LoVo (cell line): Measurements from ENCODE around the gene CDIP1.

Source experiments
- DNase-seq: peaks from one replicate; pipeline ENCODE4 v3.0.0-alpha.2; 2016; ENCODE audit warnings: low spot score

CDIP1 gene

GRCh38 chr16:4487955-4488498, 50.5 kb downstream of the CDIP1 start:
- DNase-seq: no peak

DNA sequence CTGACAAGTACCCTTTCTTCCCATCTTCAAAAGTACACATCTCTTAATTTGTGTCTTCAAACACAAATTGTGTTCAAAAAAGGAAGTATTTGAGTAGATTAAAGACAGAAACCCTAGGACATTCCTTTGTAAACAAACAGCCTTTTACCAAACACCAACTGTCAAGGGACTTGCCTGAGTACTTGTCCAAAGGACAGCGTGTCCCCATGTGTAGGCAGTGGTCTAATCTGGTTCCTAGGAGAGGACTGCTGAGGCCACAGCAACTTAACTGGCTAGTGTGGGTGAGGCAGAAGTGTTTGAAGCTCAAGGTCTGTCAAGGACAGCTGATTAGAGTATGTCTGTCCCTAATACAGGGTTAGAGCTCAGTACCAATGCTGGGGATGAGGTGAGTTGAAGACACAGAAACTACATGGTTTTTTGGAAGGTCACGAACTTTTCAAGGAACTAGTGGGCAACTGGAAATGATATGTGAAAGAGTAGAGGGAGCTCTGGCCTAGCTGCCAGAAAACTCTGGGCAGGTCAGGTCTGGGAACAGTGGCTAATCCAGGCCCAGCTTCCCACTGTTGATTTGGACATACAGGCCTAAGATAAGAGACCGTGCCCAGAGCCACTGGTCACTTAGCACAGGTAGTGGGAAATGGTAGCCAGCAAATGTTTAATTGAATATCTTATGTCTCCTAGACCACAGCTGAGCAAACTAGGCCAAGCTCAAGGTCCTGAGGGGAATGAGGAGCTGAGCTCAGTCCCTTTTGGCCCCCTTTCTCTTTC, 52.3 kb downstream of the CDIP1 start:
- no peak for DNase-seq

DNA sequence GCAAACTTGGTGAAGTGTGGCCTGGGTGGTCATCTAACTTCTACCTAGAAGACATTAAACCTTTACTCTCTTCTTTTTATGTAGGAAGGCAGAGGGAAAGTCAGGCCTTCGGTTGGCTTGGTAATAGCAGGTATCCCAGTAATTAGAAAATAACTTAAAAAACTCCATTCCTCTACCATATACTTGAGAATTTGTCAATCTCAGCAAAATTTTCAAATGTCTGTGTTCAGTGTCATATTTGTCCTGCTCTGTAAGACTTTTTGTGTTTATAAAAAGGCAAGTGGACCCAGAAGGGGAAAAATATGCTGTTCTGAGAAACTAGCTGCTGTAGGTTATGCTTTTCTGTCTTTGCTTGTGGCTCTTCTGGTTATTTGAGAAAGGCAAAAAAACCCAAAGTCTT, 56.6 kb downstream of the CDIP1 start:
- DNase-seq: no peak

GRCh38 chr16:4481526-4481925, 57.0 kb downstream of the CDIP1 start:
- DNase-seq: no peak

GRCh38 chr16:4477966-4478365, 60.6 kb downstream of the CDIP1 start:
- DNase-seq: peak; percentile 51

- DNase-seq: peak; percentile 97
Measured at GRCh38 chr16:4475880-4476788, 62.4 kb downstream of the CDIP1 start, which contains the start of gene HMOX2. Gene HMOX2 (plus strand): TSS chr16:4476398. CDS start chr16:4505525, 29,127 bp downstream.

- DNase-seq: peak; percentile 94
Measured at GRCh38 chr16:4474192-4474961, 64.2 kb downstream of the CDIP1 start, which contains the start of gene NMRAL1. Gene NMRAL1 (minus strand): TSS chr16:4474625. CDS start chr16:4474132, 493 bp downstream.

GRCh38 chr16:4472880-4473279, 65.7 kb downstream of the CDIP1 start:
- no peak for DNase-seq

- no peak for DNase-seq
Measured at GRCh38 chr16:4471869-4472268, 66.7 kb downstream of the CDIP1 start.

DNA sequence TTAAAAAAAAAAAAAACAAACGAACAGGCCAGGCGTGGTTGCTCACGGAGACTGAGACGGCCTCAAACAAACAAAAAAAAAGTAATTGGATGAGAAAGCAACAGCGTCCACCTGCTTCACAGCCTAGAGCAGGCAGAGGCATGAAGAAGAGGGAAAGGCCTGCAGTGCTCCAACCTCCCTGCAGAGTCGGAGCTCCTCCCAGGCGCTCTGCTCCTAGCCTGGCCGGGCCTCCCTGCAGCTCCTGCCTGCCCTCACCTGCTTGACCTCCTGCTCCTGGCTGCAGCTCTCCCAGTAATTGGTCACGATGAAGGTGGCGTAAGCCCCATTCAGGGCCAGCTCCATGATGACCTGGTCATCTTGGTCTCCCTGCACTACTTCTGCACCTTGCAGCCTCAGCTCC, 69.6 kb downstream of the CDIP1 start:
- DNase-seq: no peak

- DNase-seq: no peak
Measured at GRCh38 chr16:4467916-4468315, 70.7 kb downstream of the CDIP1 start.

- DNase-seq: no peak
Measured at GRCh38 chr16:4465977-4466779, 72.4 kb downstream of the CDIP1 start.

DNA sequence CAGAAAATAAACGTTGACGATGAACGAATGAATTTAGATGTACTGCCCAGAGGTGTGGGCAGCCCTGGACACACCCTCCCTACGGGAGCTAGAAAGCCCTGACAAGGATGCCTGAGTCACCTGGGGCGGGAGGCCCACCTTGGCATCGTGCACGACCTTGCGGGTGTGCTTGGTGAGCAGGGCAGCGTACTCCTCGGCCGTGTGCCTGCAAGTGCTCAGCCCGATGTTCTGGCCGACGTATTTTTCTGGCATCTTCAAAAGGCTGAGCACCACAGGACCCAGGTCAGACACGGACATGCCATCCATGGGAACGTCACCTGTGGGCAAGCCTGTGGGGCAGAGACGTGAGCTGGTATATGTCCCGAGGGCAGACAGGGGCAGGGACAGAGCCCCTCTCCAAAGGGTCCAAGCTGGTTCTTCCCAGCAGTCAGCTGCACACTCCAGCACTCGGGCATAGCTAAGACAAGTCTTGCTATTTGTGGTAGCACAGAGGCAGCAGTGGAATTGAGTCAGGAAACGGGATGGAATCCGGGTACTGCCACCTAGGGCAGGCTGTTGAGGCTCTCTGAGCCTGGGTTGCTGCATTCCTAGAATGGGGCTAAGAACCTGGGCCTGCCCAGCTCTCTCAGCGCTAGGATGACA, 74.9 kb downstream of the CDIP1 start:
- DNase-seq: no peak

DNA sequence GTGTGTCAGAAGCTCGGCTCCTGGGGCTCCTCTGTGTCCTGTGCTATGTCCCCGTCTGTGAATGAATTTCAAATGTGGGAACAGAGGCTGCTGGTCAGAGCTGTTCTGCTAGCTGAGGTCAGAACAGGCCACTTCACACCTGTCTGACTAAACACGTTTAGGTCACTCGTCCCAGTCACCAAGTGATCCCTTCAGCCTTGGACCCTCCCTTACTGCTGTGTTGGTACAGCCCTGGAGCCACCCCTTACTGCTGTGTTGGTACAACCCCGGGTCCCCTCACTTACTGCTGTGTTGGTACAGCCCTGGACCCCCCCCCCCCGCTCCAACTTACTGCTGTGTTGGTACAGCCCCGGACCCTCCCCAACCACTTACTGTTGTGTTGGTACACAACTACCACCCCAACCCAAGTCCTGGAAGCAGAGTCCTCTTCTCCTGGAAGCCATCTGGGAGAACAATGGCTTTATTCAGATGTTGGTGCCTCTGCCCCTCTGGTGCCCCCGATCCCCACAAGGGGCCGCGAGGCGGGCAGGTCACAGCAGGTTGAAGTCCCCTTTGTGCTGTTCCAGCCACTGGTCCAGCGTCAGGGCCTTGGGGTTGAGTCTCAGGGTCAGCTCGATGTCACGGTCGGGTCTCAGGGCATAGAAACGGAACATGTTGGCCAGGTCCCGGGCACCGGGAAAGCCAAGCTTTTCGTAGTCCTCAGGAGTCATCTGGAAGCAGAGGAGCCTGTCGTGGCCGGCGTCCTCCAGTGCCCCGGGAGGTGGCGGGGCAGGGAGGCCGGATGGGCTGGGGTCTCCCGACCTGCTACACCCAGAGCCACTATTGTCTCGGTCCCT, 77.1 kb downstream of the CDIP1 start:
- no peak for DNase-seq

GRCh38 chr16:4460936-4461249, 77.7 kb downstream of the CDIP1 start:
- no peak for DNase-seq
